Measurements from ENCODE around the gene POLRMT.
"Not testable (repeated sequence)": the region's sequence is repeated elsewhere in the genome, so short reads cannot be mapped to it uniquely, and the experiment has no call there.

The POLRMT gene

DNA sequence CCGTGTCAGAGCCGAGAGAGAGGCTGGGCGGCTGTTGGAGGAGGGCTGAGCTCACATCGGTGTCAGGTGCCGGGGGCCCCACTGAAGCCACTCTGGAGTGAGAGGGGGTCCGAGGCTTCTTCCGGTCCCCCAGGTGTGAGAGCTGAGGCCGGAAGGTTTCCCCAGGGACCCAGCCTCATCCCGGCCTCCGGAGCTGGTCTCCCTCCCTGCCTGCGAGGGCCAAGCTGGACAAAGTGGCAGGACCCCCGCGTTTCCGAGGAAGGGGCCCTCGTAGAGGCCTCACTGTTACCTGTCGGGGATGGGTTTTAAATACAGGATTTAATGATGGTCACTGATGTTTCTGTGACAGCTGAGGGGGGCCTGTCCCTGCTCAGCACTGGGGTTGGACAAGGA, 37.1 kb downstream of the POLRMT start:
- no peak overlapping the region for H3K4me3 ChIP-seq (ENCODE audit: low read depth, low read length)

DNA sequence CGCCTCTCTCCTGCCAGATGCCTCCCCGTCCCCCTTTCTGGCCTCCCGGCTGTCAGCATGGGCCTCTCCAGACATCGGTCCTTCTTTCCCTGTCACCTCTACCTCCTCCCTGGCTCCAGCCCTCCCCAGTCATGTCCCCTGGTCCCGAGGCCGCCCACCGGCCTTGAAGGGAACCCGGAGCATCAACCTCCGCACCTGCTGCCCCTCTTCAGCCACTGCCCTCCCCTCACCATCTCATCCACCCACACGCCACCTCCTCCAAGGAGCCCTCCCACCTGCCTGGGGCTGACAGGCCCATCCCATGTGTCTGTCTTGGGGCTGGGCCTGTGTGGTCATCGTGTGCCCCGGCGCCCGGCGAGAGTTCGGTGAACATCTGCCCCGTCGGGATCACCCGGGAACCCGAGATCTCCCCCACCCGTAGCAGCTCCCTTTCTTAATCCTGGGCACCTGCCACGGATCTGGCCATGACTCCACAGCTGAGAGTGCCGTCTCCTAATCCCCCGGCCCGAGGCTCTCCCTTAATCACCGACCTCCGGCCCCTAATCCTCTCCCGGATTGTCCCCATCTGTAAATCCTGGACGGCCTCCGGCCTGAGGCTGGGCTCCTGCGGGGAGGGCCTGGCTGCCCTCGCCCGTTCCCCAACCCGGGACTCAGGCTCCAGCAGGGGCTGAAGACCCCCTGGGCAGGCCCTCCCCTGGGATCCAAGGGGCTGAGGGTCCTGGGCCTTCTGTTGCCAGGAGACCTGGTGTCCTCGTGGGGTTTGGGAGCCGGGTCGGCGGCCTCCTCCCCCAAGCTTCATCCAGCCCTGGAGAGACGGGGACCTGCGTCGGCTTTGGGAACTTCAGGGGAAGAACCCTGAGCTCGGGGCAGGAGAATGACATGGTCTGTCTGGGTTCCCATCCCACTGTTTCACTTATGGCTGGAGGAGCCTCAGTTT, 37.7 kb downstream of the POLRMT start:
- no peak overlapping the region for H3K4me3 ChIP-seq (ENCODE audit: low read depth, low read length)

DNA sequence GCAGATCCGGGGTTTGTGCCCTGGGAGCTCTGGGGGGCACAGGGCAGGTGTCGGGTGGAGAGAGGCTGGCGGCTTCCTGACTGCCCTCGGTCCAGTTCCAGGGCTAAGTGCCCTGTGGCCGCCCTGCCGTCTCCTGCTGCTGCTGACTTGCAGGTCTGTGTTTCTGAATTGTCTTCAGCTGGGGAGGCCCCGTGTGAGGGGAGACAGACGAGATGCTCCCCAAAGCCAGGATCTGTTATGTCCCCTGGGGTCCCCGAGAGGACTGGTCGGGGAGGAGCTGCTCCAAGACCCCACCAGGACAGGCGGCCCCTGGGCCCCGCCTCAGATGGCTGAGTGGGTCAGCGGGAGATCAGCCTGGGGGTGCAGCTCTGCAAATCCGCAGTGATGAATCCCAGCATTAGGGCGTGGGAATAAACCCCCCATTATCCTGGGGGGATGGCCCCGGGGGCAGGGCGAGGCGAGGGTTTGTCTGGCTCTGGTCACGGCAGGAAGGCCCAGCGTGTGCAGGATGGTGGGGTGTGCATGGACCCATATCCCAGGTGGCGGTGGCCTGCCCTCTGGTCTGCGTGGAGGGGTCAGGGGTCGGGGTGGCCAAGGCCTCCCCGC, 39.0 kb downstream of the POLRMT start:
- no peak overlapping the region for H3K4me3 ChIP-seq (ENCODE audit: low read depth, low read length)

DNA sequence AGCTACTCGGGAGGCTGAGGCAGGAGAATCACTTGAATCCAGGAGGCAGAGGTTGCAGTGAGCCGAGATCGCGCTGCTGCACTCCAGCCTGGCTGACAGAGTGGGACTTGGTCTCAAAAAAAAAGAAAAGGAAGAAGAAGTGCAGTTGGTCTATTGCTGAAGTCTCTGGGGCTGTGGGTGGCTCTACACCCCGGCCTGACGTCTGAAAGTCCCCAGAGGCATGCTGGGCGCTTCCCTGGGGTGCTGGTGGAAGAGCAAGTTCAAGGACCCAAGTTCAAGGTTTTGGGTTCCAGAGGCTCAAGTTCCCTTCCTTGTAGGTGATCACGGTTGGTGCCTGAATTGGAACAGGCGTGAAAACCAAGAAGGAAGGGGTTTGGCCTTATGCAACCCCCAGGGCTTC, 39.8 kb downstream of the POLRMT start:
- no peak overlapping the region for H3K4me3 ChIP-seq (ENCODE audit: low read depth, low read length)

DNA sequence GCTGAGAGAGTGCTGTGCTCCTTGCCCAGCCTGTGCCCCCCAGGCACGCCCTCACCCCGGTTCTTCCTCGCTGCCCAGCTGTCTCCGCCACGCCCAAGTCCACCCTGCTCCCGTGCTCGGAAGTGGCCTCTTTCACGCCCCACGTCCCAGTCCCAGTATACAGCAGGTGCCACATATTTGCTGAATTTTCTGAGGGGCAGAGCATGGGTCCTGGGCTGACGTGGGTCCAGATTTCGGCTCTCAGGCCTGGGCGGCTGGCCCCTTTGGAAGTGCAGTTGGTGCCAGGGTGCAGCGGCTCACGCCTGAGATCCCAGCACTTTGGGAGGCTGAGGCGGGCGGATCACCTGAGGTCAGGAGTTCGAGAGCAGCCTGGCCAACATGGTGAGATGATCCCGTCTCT, 40.3 kb downstream of the POLRMT start:
- H3K4me3 ChIP-seq (ENCODE audit: low read depth, low read length) = no peak overlapping the region

DNA sequence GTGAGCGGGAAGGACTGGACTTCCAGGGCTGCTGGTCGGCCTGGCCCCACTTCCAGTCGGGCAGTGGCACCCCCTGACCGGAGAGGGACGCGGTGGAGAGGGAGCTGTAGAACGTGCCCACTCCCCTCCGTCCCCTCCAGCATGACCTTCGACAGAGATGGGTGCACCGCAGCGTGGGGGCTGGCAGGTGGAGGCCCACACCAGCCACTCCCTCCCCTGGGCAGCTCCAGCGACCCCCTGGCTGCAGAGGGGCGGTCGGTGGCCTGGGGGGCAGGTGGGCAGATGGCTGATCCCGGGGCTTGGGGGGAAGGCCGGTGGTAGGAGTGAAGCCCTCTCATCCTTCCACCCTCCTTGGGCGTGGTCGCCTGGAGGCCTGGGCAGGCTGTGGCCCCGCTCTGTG, 41.2 kb downstream of the POLRMT start:
- H3K4me3 ChIP-seq (ENCODE audit: low read depth, low read length) = no peak overlapping the region

DNA sequence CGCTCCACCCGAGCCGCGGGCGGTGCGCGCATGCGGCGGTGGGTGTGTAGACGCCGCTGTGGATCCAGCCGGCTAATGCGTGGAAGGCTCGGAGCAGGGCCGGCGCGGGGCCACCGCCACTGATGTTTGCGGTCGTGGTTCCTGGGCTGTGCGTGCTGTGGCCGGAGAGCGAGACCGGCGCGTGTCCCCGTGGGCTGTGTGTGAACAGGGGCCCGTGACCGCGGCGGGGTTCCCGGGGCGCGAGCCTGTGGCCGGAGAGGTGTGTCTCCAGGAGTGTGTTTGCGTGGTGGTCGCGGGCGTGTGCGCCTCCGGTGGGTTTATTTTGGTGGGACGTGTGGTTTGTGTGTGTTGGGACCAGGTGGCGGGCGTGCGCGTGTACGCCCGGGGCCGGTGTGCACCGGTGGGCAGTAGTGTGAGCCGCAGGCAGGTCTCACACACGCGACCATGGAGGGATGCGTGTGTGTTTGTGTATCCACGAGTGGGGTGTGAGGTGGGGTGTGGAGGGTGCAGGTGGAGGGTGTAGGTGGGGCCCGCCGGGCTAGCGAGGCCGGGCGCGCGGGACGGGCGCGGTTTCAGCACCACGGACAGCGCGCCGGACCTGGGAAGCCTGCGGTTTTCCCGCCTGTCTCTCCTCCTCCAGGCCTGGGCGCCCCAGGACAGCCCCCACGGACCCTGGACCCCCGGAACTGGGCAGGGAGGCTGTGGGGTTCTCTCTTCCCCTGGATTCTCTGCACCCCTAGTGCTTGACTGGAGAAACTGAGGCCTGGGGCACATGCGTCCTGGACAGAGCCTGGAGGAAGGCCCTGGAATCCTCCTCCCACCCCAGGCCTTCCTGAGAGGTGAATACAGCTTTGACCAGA, 42.0 kb downstream of the POLRMT start:
- no peak overlapping the region for H3K4me3 ChIP-seq (ENCODE audit: low read depth, low read length)

DNA sequence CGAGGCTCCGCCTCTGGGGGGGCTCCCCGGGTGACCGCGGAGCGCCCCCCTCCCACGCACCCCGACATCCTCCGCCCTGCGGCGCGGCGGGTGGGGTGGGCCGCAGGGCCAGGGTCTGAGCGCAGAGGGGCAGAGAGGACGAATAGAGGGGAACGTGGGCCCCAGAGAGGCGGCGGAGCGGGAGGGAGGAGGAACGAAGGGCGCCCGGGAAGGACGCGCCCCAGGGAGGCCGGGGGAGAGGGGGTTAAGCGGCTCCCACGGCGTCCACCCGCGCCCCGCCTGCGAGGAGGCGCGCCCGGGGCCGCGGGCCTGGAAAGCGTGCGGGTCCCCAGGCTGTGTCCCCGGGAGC, 42.6 kb downstream of the POLRMT start:
- H3K4me3 ChIP-seq (ENCODE audit: low read depth, low read length) = peak overlapping the region; percentile 1

DNA sequence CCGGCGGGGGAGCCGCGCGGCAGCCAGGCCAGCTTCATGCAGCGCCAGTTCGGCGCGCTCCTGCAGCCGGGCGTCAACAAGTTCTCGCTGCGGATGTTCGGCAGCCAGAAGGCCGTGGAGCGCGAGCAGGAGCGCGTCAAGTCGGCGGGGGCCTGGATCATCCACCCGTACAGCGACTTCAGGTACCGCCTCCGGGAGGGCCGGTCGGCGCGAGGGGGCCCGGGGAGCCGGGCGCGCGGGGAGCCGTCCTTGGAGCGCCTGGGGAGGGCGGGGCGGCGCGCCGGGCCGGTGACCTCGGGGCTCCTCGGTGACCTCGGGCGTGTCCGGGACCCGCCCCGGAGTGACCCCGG, 43.0 kb downstream of the POLRMT start:
- no peak overlapping the region for H3K4me3 ChIP-seq (ENCODE audit: low read depth, low read length)

DNA sequence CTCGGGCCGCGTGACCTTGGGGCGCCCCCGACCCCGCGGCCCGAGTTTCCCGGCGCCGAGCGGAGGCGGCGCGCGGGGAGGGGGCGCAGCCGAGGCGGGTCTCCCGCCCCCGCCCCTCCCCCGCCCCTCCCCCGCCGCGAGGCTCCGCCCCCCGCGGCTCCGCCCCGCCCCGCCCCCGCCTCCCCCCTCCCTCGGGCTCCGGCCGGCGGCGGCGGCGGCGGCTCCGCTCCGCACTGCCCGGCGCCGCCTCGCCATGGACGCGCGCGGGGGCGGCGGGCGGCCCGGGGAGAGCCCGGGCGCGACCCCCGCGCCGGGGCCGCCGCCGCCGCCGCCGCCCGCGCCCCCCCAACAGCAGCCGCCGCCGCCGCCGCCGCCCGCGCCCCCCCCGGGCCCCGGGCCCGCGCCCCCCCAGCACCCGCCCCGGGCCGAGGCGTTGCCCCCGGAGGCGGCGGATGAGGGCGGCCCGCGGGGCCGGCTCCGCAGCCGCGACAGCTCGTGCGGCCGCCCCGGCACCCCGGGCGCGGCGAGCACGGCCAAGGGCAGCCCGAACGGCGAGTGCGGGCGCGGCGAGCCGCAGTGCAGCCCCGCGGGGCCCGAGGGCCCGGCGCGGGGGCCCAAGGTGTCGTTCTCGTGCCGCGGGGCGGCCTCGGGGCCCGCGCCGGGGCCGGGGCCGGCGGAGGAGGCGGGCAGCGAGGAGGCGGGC, 43.5 kb downstream of the POLRMT start, which contains the start of gene HCN2:
TSS of gene HCN2 (plus strand) at position 189 of the 703 bp plus-strand sequence. CDS start at position 254, 65 bp downstream.
- peak within 1 kb of the TSS; percentile 17 for H3K4me3 ChIP-seq (ENCODE audit: low read depth, low read length)

DNA sequence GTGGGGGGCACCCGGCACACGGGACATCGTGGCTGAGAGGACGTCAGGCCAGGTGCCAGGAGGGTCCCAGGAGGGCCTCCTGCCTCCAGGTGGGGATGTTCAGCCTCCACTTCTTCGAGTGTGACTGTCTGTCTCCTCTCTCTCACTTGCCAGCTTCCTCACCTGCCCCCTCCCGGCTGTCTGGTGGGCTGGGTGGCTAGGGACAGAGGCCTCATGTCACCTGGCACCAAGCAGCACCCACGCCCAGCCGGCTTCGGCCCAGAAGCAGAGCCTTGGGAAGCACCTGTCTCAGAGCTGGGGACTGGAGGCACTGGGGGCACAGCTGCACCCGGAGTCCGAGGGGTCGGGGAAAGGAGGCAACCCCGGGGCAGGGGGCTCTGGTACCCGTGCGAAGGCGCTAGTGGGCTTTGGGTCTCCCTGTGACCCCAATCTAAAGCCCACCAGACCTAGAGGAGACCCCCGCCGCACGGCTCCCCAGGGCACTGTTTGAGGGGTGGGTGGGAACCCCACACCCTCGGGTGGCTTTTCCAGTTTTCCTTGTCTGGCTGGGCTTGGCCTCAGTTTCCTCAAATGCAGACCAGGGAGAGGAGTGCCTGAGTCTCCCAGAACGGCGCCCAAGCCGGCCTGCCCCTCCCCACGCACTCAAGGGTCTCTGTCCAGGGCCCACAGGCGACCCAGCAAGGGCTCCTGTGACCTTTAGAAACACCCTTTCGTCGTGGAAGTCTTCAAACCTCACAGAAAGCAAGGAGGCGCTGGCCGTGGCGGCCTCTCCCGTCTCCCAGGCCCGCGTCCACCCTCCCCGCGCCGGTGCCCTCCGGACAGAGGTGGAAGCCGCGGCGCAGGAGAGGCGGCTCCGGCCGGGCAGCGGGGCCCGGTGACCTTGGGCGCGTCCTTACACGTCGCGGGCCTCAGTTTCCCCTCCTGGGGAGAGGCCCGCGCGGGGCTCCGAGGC, 44.3 kb downstream of the POLRMT start:
- H3K4me3 ChIP-seq (ENCODE audit: low read depth, low read length) = peak overlapping the region; percentile 17

DNA sequence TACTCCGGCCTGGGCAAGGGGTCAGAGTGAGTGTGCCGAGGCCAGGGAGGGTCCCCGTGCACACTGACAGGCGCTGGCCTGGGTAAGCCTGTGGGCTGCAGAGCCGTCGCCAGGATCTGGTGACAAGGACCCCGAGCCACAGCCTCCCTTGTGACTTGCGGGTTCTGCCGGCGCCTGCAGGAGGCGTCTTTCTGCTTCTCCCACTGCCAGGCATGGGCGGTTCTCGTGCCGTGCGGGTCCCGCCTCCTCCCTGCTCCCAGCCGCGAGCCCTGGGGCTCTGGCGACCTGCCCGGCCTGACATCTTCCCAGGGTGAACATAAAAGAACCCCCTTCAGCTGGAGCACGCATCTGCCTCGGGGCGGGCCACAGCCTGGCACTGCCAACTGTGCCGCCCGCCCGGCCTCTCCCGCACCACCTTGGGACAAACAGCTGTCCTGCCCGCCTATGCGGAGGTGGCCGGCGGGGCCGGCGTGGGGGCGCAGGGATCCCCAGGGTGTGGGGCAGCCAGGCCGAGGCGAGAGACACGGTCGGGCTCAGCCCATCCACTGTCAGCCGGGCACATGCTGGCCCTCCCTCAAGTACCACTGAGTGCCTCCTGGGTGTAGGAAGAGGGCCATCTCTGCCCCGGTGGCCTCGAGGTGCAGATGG, 45.1 kb downstream of the POLRMT start:
- no peak overlapping the region for H3K4me3 ChIP-seq (ENCODE audit: low read depth, low read length)

DNA sequence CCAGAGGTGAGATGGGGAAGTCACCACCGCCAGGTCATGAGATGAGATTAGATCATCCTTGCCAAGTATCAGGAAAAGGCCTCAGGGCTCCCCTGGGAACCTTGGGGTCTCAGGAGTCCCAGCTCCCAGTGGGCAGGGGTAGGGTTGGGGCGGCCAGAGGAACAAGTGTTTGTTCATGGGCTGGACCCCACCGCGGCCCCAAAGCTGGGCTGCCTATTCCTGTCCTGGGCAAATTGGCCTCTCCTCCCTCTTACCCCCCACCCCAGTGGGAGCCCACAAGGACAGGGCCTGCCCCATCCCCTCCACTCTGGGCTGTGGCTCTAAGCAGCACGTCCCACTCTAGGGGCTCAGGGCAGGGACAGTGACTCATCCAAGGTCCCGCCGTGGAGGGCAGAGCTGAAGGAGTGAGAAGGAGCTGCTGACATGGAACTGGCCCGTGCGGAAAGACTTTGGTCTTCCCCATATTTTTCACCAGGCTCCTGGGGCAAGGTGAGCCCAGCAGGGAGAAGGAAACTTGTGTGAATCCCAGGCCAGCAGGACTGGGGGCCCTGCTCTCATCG, 47.7 kb downstream of the POLRMT start:
- H3K4me3 ChIP-seq (ENCODE audit: low read depth, low read length) = no peak overlapping the region

DNA sequence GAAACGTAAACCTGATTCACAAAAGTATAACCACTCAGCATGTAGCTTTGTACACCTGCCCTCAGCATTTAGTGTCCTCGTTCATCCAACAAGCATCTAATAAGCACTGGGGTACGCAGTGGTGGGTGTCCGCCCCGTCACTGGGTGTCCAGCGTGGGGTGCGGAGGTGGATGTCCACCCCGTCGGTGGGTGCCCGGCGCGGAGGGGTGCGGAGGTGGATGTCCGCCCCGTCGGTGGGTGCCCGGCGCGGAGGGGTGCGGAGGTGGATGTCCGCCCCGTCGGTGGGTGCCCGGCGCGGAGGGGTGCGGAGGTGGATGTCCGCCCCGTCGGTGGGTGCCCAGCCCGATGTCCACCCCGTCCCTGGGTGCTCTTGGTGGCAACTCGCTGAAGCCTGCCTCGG, 48.2 kb downstream of the POLRMT start:
- H3K4me3 ChIP-seq (ENCODE audit: low read depth, low read length) = not testable (repeated sequence)

DNA sequence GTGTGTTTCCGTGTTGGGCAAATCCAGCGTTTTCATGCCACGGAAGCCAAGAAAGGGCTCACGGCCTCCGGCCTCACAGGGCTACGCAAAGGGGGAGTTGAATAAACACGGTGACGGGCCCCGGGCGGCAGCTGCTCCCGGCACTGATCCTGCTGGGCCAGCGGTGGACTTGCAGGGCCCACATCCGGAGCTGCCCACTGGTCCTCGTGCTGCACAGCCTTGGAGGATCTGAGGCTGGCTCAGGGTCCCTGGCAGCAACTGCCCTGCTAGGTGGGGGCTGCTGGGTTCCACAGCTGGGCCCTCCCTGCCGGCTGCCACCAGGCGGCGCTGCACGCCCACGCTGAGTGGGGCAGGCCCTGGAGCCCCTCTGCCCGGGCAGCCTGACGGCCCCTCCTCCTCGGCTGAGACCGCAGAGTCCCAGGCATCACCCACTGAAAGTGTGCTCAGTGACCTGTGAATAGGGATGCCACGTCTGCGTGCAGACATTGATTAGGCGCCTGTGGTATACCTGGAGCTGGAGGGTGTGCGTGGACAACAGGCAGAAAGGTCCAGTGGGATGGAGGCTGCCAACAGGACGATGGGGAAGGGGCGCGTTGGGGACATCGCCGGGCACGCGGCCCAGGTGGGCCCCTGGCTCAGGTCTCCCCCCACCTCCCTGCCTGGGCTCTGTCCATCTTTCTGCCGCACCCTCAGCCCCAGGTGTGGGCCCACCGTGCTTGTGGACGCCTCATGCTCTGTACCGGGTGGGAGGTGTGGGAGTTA, 48.9 kb downstream of the POLRMT start:
- H3K4me3 ChIP-seq (ENCODE audit: low read depth, low read length) = no peak overlapping the region

DNA sequence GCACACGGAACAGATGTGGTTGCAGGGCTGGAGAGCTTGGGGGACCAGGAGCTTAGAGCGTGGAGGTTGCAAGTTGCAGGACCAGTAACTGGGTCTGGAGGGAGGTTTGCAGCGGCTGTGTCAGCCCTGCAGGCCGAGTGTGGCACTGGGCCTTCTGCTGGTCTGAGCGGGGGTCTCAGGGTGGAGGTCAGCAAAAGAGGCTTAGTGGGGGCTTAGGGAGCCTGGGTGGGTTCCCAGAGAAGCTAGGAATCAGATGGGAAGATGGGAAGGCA, 49.4 kb downstream of the POLRMT start:
- H3K4me3 ChIP-seq (ENCODE audit: low read depth, low read length) = no peak overlapping the region

DNA sequence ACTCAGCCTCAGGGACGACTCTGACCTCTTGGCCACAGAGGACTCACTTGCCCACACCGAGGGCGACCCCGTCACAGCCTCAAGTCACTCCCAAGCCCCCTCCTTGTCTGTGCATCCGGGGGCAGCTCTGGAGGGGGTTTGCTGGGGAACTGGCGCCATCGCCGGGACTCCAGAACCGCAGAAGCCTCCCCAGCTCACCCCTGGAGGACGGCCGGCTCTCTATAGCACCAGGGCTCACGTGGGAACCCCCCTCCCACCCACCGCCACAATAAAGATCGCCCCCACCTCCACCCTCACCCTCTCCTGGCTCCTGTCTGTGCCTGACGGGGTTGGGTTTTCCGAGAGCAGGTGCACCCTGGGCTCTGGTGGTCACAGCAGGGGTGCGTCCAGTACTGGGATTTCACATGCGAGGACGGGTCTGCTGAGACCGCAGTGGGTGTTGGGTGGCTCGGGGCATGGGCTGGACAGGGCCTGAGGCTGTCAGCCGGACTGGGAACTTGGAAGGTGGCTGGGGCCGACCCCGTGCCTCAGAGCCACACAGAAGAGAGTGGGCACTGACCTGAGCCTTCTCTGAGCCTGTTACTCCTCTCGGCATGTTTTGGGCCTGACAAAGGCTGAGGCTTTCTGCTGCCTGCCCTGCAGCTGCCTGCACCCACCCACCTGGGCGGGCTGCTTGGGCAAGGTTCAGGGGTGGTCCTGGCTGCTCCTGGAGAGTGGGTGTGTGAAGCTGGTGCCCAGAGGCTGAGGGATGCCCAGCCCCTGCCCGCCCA, 50.0 kb downstream of the POLRMT start:
- H3K4me3 ChIP-seq (ENCODE audit: low read depth, low read length) = no peak overlapping the region

Data from iPS-11a (cell line).